K562 treated with DMSO at 1 percent for 12 hours (cell line): ENCODE measurements around the gene AGRN. TPM values are rescaled to one million over a fixed set of nuclear protein-coding genes. Genes with fewer than 3 reads are reported as not detected.

Experiments
- total RNA-seq: library from RNA; unstranded; fragments of 300-600 nt; gene quantifications from 2 replicates; pipeline ENCODE4 v1.2.3, GENCODE V29; 2022; ENCODE audit not compliant: insufficient read depth

Gene AGRN
- total RNA-seq: 34.6 and 62.3 TPM in 2 replicates

DNA sequence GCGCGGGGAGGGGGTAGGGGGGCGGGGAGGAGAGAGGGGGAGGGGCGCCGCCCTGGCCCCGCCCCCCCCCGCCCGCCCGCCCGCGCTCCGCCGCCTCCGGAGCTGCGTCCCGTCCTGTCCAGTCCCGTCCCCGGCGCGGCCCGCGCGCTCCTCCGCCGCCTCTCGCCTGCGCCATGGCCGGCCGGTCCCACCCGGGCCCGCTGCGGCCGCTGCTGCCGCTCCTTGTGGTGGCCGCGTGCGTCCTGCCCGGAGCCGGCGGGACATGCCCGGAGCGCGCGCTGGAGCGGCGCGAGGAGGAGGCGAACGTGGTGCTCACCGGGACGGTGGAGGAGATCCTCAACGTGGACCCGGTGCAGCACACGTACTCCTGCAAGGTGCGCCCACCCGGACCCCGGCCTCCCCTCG lies at the start of gene AGRN:
TSS of gene AGRN (plus strand) at position 121 of the 405 bp plus-strand sequence. CDS start at position 174, 53 bp downstream.

GRCh38 chr1:981955-982558 lies 37.9 kb upstream of the AGRN start, which contains the start of gene PERM1:
Gene PERM1, minus strand, starts transcription at chr1:982093. Its CDS starts 1,064 bp downstream, at chr1:981029.

DNA sequence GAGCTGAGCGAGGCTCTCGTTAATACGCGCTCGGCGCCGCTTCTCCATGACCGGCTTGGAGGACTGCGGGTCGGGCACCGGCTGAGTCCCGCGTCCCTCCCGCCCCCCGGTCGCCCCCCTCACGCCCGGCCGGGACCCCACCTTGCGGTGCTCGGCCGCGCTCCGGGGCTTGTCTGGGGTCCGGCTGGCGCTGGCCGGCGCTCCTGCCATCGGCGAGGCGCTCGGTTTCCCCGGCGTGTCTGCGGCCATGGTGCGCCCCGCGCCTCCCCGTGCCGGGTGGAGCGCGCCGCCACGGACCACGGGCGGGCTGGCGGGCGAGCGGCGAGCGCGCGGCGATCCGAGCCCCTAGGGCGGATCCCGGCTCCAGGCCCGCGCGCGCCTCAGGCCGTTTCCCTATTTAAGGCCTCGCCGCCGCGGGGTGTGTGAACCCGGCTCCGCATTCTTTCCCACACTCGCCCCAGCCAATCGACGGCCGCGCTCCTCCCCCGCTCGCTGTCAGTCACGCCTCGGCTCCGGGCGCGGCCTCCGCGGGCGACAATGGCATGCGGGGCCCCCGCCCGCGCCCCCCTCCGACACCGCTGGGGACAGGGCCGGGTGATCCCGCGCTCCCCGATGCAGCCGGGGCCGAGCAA lies 20.1 kb upstream of the AGRN start, which contains the start of gene HES4:
TSS of gene HES4 (minus strand) at position 373 of the 632 bp plus-strand sequence. CDS start at position 249, 124 bp downstream.

DNA sequence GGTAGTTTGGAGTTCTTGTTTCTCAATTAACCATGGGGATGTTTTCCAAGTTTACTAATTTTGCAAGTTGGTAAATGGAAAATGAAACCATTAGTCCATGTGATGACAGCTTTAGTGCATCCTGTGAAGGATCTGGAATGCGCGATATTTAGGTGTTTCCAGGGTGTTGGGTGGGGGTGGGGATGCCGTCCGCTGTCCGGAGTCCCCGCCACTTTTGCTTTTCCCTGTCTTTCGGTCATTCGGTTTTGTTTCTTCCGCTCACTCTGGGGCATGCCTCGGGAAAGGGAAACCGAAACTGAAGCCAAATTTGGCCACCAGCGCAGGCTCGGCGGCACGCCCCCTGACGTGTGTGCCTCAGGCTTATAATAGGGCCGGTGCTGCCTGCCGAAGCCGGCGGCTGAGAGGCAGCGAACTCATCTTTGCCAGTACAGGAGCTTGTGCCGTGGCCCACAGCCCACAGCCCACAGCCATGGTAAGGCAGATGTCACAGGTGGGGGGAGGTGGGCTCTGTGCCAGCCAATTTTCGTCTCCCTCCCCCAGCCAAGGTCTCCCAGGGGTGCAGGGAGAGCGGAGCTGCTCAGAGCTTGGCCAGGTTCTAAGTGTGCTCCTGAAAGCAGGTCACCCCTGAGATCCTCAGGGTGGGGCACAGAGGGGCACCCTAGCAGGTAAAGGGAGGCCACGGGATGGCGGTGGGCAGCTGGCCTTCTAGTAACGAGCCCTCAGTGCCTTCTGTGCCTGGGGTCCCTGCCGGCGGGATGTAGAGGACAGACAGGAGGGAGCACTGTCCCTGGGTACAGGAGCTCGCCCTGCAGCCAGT lies 6.6 kb upstream of the AGRN start, which contains the start of gene ISG15:
TSS of gene ISG15 (plus strand) at position 393 of the 817 bp plus-strand sequence. CDS start at position 470, 77 bp downstream.

DNA sequence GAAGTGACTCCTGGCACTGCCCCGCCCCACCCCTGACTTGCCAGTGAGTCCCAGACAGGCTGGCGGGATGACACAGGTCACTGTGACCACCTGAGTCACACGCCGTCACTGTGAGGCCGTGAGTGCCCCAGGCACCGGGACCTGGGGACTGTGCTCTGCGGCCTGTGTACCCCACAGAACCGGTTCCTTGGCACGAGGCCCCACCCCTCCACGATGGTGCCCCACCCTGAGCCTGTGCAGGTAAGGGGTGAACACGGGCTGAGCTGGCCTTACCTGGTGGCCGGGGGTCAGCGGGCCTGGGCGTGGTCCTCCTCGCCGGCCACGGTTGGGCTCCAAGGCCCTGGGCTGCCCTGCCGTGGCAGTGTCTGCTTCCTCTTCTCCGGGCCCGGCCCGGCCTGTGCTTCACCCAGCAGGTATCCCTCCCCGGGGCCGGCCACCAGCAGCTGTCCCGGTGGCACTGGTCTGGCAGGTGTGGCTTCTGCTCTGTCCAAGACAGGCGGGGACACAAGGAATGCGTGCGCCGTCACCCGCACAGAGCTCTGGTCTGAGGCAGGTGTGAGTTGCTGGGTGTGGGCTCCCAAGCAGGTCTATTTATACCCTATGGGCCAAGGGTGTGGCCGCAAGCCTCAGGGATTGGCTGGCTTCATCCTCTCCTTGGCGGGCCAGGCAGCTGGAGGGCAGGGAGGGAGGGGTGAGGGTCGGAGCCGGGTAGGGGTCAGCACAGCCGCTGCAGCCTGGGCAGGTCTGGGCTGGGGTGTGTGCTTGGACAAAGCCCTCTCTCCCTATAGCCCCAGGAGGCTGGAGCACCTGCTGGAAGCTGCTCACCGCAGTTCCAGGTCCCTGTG lies 54.0 kb downstream of the AGRN start, which contains the start of gene RNF223:
TSS of gene RNF223 (minus strand) at position 564 of the 845 bp plus-strand sequence. CDS start 1,740 bp downstream, outside the sequence.

Other genes starting within 250 kb of the AGRN start
- 11.5 and 17.7 TPM in 2 replicates for gene SAMD11, start 96.2 kb upstream of the AGRN start, total RNA-seq
- 118 and 136 TPM in 2 replicates for gene NOC2L, start 60.9 kb upstream of the AGRN start, total RNA-seq
- 10.6 and 14.5 TPM in 2 replicates for gene KLHL17, start 59.5 kb upstream of the AGRN start, total RNA-seq
- 0.34 and 0.36 TPM in 2 replicates for gene PLEKHN1, start 53.6 kb upstream of the AGRN start, total RNA-seq
- gene PERM1, start 38.0 kb upstream of the AGRN start, total RNA-seq: not detected in 2 replicates
- 20.6 and 29.0 TPM in 2 replicates for gene HES4, start 20.0 kb upstream of the AGRN start, total RNA-seq
- 83.6 and 158 TPM in 2 replicates for gene ISG15, start 6.6 kb upstream of the AGRN start, total RNA-seq
- not detected in 2 replicates for gene RNF223, start 54.2 kb downstream of the AGRN start, total RNA-seq
- gene C1orf159, start 96.0 kb downstream of the AGRN start, total RNA-seq: 18.6 and 20.1 TPM in 2 replicates
- not detected in 2 replicates for gene TTLL10, start 153.8 kb downstream of the AGRN start, total RNA-seq
- gene TNFRSF18, start 186.5 kb downstream of the AGRN start, total RNA-seq: not detected in 2 replicates
- gene TNFRSF4, start 194.0 kb downstream of the AGRN start, total RNA-seq: not detected in 2 replicates
- 225 and 241 TPM in 2 replicates for gene SDF4, start 211.9 kb downstream of the AGRN start, total RNA-seq
- 10.9 and 12.4 TPM in 2 replicates for gene B3GALT6, start 212.1 kb downstream of the AGRN start, total RNA-seq
- gene C1QTNF12, start 226.6 kb downstream of the AGRN start, total RNA-seq: 1.5 TPM in 1 of 2 replicates, not detected in the other